WTC11 (cell line): ENCODE measurements around the gene SERGEF. TPM values are rescaled to one million over a fixed set of nuclear protein-coding genes. Genes with fewer than 3 reads are reported as not detected.

Experiments
- ATAC-seq: fragments of 200-7000 bp; cut with Tn5 transposase; 2 replicates; pipeline ENCODE4 v1.10.0; 2021; ENCODE audit warnings: mild to moderate bottlenecking, moderate library complexity
- CTCF ChIA-PET: fragments of 300-600 bp; sonication (Branson Sonifier 250); formaldehyde crosslinking; loops from one replicate; lab custom pipeline; 2021; ENCODE audit warnings: antibody characterized with exemption; lab: Charles Lee
- POLR2A ChIA-PET: fragments of 350-600 bp; sonication (Branson Sonifier 250); formaldehyde crosslinking; loops from one replicate; lab custom pipeline; 2021; ENCODE audit warnings: antibody characterized with exemption; lab: Charles Lee
- DNase-seq: peaks from one replicate; pipeline ENCODE4 v3.0.0; 2021; ENCODE audit warnings: low spot score
- H3K27ac Mint-ChIP-seq: 2 replicates; pipeline ENCODE4 v1.8.0; 2021; ENCODE audit warnings: mixed read lengths
- H3K27me3 Mint-ChIP-seq: 2 replicates; pipeline ENCODE4 v1.8.0; 2021; ENCODE audit warnings: low read depth, mild to moderate bottlenecking, moderate library complexity, mixed read lengths
- H3K36me3 Mint-ChIP-seq: 2 replicates; pipeline ENCODE4 v1.8.0; 2021; ENCODE audit warnings: mixed read lengths
- H3K4me1 Mint-ChIP-seq: 2 replicates; pipeline ENCODE4 v1.8.0; 2022; ENCODE audit warnings: mixed read lengths
- H3K4me3 Mint-ChIP-seq: 2 replicates; pipeline ENCODE4 v1.8.0; 2021; ENCODE audit warnings: mild to moderate bottlenecking, moderate library complexity, mixed read lengths
- H3K9me3 Mint-ChIP-seq: 2 replicates; pipeline ENCODE4 v1.8.0; 2021; ENCODE audit warnings: mixed read lengths
- ARID4B ChIP-seq: sonication (generic); formaldehyde crosslinking; IDR thresholded peaks from 2 replicates; pipeline ENCODE4 v1.8.0; 2023; ENCODE audit warnings: missing genetic modification reagents, mild to moderate bottlenecking, borderline replicate concordance
- CBFB ChIP-seq: sonication (generic); formaldehyde crosslinking; IDR thresholded peaks from 2 replicates; pipeline ENCODE4 v1.8.1; 2022; ENCODE audit warnings: mild to moderate bottlenecking, low read depth, missing genetic modification reagents
- CDX4 ChIP-seq: fragments of 250-450 bp; sonication (Bioruptor Pico); IDR thresholded peaks from 2 replicates; pipeline ENCODE4 v1.9.0; 2021; ENCODE audit warnings: moderate library complexity, mild to moderate bottlenecking, inconsistent platforms, borderline replicate concordance
- CTCF ChIP-seq: fragments of 200-600 bp; IDR thresholded peaks from 2 replicates; pipeline ENCODE4 v1.8.0; 2022; ENCODE audit warnings: antibody characterized with exemption
- EMX1 ChIP-seq: fragments of 250-450 bp; sonication (Bioruptor Pico); IDR thresholded peaks from 2 replicates; pipeline ENCODE4 v1.8.0; 2021; ENCODE audit warnings: mild to moderate bottlenecking
- FOXK1 ChIP-seq: sonication (generic); formaldehyde crosslinking; IDR thresholded peaks from 2 replicates; pipeline ENCODE4 v1.8.0; 2022; ENCODE audit warnings: mild to moderate bottlenecking, moderate library complexity, missing genetic modification reagents
- FOXP4 ChIP-seq: sonication (generic); formaldehyde crosslinking; IDR thresholded peaks from 2 replicates; pipeline ENCODE4 v1.8.0; 2022; ENCODE audit warnings: mild to moderate bottlenecking, missing genetic modification reagents
- GABPB1 ChIP-seq: sonication (generic); formaldehyde crosslinking; IDR thresholded peaks from 2 replicates; pipeline ENCODE4 v1.8.1; 2023; ENCODE audit warnings: mild to moderate bottlenecking, missing genetic modification reagents
- GTF2I ChIP-seq: fragments of 250-450 bp; sonication (Bioruptor Pico); conservative IDR thresholded peaks from 2 replicates; pipeline ENCODE4 v1.4.0; 2021; ENCODE audit warnings: mild to moderate bottlenecking
- KAT7 ChIP-seq: sonication (generic); formaldehyde crosslinking; IDR thresholded peaks from 2 replicates; pipeline ENCODE4 v1.8.1; 2023; ENCODE audit warnings: missing genetic modification reagents, mild to moderate bottlenecking, borderline replicate concordance
- NR3C1 ChIP-seq: sonication (generic); formaldehyde crosslinking; conservative IDR thresholded peaks from 2 replicates; pipeline ENCODE4 v1.8.1; 2023; ENCODE audit warnings: low read depth, mild to moderate bottlenecking, missing genetic modification reagents
- PREB ChIP-seq: sonication (generic); formaldehyde crosslinking; IDR thresholded peaks from 2 replicates; pipeline ENCODE4 v1.8.1; 2022; ENCODE audit warnings: mild to moderate bottlenecking, missing genetic modification reagents, moderate library complexity, borderline replicate concordance
- TEAD1 ChIP-seq: sonication (generic); formaldehyde crosslinking; IDR thresholded peaks from 2 replicates; pipeline ENCODE4 v1.8.0; 2022; ENCODE audit warnings: mild to moderate bottlenecking, missing genetic modification reagents
- ZNF138 ChIP-seq: sonication (generic); formaldehyde crosslinking; conservative IDR thresholded peaks from 2 replicates; pipeline ENCODE4 v1.8.1; 2022; ENCODE audit warnings: mild to moderate bottlenecking, moderate library complexity, missing genetic modification reagents
- ZNF219 ChIP-seq: sonication (generic); formaldehyde crosslinking; IDR thresholded peaks from 2 replicates; pipeline ENCODE4 v1.8.0; 2023; ENCODE audit warnings: missing genetic modification reagents, mild to moderate bottlenecking, borderline replicate concordance
- ZNF232 ChIP-seq: sonication (generic); formaldehyde crosslinking; IDR thresholded peaks from 2 replicates; pipeline ENCODE4 v1.8.0; 2022; ENCODE audit warnings: mild to moderate bottlenecking, missing genetic modification reagents
- ZNF263 ChIP-seq: sonication (generic); formaldehyde crosslinking; IDR thresholded peaks from 2 replicates; pipeline ENCODE4 v1.8.1; 2022; ENCODE audit warnings: low read depth, mild to moderate bottlenecking, moderate library complexity, missing genetic modification reagents
- ZNF532 ChIP-seq: fragments of 250-450 bp; sonication (Bioruptor Pico); IDR thresholded peaks from 2 replicates; pipeline ENCODE4 v1.9.0; 2021; ENCODE audit warnings: mild to moderate bottlenecking, borderline replicate concordance
- total RNA-seq: library from RNA; stranded (reverse); gene quantifications from 3 replicates; pipeline ENCODE4 v1.2.3, GENCODE V29; 2021

The SERGEF gene
- total RNA-seq, 1 experiment from 2014 or later = 35.5 TPM

- TF ChIP-seq ARID4B (no peak), ZNF138 (CRISPR knock-in tag) (no peak)
- TF ChIP-seq, all 79 proteins: peak for 0
These were observed 202.1 kb downstream of the SERGEF start (continued) for GRCh38 chr11:17810746-17811145.

GRCh38 chr11:17810041-17810440 is 202.8 kb downstream of the SERGEF start:
- ChIA-PET POLR2A (no interaction called here), CTCF (interaction anchor here (0.8 to 1.4 kb wide), 2 partner anchors 43 kb away, joined by 3 to 4 read pairs; no protein-coding TSS in a partner anchor)
- DNase-seq (no peak), ATAC-seq (no peak)
- Mint-ChIP-seq H3K27me3 (no peaks in the 10 kb centered on the region; the same call in 1 of the 2 replicates), H3K9me3 (no peaks in the 10 kb centered on the region), H3K4me3 (no peak overlapping the region), H3K36me3 (no peaks in the 10 kb centered on the region), H3K4me1 (no peaks in the 10 kb centered on the region), H3K27ac (no peak overlapping the region)
- TF ChIP-seq FOXP4 (CRISPR knock-in tag) = no peak
- no peak for TF ChIP-seq GTF2I (CRISPR knock-in tag)
- no peak for TF ChIP-seq FOXK1 (CRISPR knock-in tag)
- TF ChIP-seq ZNF263 = no peak
- TF ChIP-seq CBFB (CRISPR knock-in tag) = no peak
- TF ChIP-seq ZNF532 (CRISPR knock-in tag) = no peak
- TF ChIP-seq ZNF219 = no peak
- no peak for TF ChIP-seq TEAD1 (CRISPR knock-in tag)

GRCh38 chr11:17807034-17807433 is 205.8 kb downstream of the SERGEF start:
- Mint-ChIP-seq H3K4me1 (peaks cover 14% of the 10 kb centered on the region), H3K27me3 (no peaks in the 10 kb centered on the region; the same call in 1 of the 2 replicates), H3K36me3 (no peaks in the 10 kb centered on the region), H3K27ac (no peak overlapping the region), H3K4me3 (no peak overlapping the region), H3K9me3 (no peaks in the 10 kb centered on the region)
- ATAC-seq (no peak; the same call in 1 of the 2 replicates), DNase-seq (no peak)
- ChIA-PET POLR2A (no interaction called here), CTCF (interaction anchor here (0.7 to 1.5 kb wide), 2 partner anchors 40 to 99 kb away, joined by 3 read pairs; no protein-coding TSS in a partner anchor)
- TF ChIP-seq ZNF232 (CRISPR knock-in tag) (no peak), EMX1 (no peak), KAT7 (no peak), PREB (CRISPR knock-in tag) (no peak), ZNF263 (no peak), GABPB1 (no peak), NR3C1 (CRISPR knock-in tag) (no peak), CTCF (no peak), CDX4 (CRISPR knock-in tag) (no peak)
